ENCODE data around the gene FAM8A1. TPM values are rescaled to one million over a fixed set of nuclear protein-coding genes. Genes with fewer than 3 reads are reported as not detected.

FAM8A1 gene
- total and polyA plus RNA-seq, 9 of the 15 experiments (the other 6 are each of a cell fraction or from before 2014, with no cell fraction given) = 4.9 to 23.6 (median 14.2) TPM

DNA sequence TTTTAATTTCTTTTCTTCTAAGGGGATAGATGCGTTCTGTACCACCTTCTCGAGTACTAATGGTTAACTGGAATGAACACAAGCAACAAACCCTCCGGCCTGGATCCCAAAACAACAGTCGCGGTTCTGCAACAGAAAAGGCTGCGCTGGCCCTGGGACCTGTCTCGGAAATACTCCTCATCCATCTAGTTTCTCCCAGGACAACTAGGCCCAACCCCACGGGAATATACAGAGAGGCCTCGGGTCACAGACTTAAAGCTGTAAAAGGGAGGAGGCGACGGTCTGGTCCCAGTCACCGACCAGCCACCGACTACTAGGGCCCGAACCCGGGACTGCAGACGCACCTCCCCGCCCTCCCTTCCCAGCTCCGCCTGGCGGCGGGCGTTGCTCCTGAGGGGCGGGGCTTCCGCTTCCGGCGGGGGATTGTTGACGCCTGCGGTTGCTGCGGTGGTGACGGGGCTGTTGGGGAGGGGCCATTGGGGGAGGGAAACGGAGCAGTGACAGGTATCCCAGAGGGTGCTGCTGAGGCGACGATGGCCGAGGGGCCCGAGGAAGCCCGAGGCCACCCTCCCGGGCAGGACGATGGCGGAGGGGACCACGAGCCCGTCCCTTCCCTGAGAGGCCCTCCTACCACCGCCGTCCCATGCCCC, at the start of gene FAM8A1 (continued):
- TF ChIP-seq CREB3L1 (IDR thresholded peaks at IDR 0.05; ENCODE audit: borderline replicate concordance, low read depth) (peak; percentile 37), USF2 (CRISPR knock-in tag; IDR thresholded peaks at IDR 0.05) (no peak), TBP (optimal IDR thresholded peaks at IDR 0.05; ENCODE audit: low read depth, low read length) (peak; percentile 83), ATF3 (IDR thresholded peaks at IDR 0.05) (peak; percentile 16; the same call in 1 of the 2 replicates), ATF3 (CRISPR knock-in tag; conservative IDR thresholded peaks at IDR 0.05) (no peak), HDAC1 (IDR thresholded peaks at IDR 0.05) (peak in 1 of 2 experiments; percentile 49; a peak in 2 of 4 replicates), VEZF1 (CRISPR knock-in tag; IDR thresholded peaks at IDR 0.05) (peak; percentile 100), HMG20A (CRISPR knock-in tag; conservative IDR thresholded peaks at IDR 0.05) (no peak), XRCC3 (IDR thresholded peaks at IDR 0.05) (no peak), MAFK (IDR thresholded peaks at IDR 0.05; ENCODE audit: low read length) (no peak), PYGO2 (tag; IDR thresholded peaks at IDR 0.05) (no peak), HEY1 (CRISPR knock-in tag; IDR thresholded peaks at IDR 0.05; ENCODE audit: borderline replicate concordance) (no peak), ZNF668 (CRISPR knock-in tag; IDR thresholded peaks at IDR 0.05) (no peak), ZNF561 (CRISPR knock-in tag; conservative IDR thresholded peaks at IDR 0.05) (no peak), CEBPG (CRISPR knock-in tag; IDR thresholded peaks at IDR 0.05) (no peak), CEBPG (tag; conservative IDR thresholded peaks at IDR 0.05 in 1 of 2, IDR thresholded peaks at IDR 0.05 in 1 of 2) (no peak), SMARCE1 (IDR thresholded peaks at IDR 0.05) (peak; percentile 18; the same call in 1 of the 2 replicates)
- TF ChIP-seq, protein P1, sequence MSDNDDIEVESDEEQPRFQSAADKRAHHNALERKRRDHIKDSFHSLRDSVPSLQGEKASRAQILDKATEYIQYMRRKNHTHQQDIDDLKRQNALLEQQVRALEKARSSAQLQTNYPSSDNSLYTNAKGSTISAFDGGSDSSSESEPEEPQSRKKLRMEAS (CRISPR knock-in tag; IDR thresholded peaks at IDR 0.05) = peak; percentile 66
- TF ChIP-seq, protein P2, sequence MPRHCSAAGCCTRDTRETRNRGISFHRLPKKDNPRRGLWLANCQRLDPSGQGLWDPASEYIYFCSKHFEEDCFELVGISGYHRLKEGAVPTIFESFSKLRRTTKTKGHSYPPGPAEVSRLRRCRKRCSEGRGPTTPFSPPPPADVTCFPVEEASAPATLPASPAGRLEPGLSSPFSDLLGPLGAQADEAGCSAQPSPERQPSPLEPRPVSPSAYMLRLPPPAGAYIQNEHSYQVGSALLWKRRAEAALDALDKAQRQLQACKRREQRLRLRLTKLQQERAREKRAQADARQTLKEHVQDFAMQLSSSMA (CRISPR knock-in tag; IDR thresholded peaks at IDR 0.05) = 0 out of 2 replicates have a peak, but pooled peaks have one; percentile 30
- TF ChIP-seq, protein P3, sequence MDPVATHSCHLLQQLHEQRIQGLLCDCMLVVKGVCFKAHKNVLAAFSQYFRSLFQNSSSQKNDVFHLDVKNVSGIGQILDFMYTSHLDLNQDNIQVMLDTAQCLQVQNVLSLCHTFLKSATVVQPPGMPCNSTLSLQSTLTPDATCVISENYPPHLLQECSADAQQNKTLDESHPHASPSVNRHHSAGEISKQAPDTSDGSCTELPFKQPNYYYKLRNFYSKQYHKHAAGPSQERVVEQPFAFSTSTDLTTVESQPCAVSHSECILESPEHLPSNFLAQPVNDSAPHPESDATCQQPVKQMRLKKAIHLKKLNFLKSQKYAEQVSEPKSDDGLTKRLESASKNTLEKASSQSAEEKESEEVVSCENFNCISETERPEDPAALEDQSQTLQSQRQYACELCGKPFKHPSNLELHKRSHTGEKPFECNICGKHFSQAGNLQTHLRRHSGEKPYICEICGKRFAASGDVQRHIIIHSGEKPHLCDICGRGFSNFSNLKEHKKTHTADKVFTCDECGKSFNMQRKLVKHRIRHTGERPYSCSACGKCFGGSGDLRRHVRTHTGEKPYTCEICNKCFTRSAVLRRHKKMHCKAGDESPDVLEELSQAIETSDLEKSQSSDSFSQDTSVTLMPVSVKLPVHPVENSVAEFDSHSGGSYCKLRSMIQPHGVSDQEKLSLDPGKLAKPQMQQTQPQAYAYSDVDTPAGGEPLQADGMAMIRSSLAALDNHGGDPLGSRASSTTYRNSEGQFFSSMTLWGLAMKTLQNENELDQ (CRISPR knock-in tag; IDR thresholded peaks at IDR 0.05; ENCODE audit: borderline replicate concordance) = no peak

Measured in K562 (cell line).